HG02938 (cell line): ENCODE data around the gene KRTAP4-8.
"Not testable (repeated sequence)": the region's sequence is repeated elsewhere in the genome, so short reads cannot be mapped to it uniquely, and the experiment has no call there.

ENCODE experiments used
- ATAC-seq: cut with Tn5 transposase; IDR thresholded peaks from one replicate; pipeline ENCODE4 v1.9.1; 2021; ENCODE audit warnings: mild to moderate bottlenecking, moderate library complexity; ENCODE audit not compliant: unreplicated experiment

The KRTAP4-8 gene

DNA sequence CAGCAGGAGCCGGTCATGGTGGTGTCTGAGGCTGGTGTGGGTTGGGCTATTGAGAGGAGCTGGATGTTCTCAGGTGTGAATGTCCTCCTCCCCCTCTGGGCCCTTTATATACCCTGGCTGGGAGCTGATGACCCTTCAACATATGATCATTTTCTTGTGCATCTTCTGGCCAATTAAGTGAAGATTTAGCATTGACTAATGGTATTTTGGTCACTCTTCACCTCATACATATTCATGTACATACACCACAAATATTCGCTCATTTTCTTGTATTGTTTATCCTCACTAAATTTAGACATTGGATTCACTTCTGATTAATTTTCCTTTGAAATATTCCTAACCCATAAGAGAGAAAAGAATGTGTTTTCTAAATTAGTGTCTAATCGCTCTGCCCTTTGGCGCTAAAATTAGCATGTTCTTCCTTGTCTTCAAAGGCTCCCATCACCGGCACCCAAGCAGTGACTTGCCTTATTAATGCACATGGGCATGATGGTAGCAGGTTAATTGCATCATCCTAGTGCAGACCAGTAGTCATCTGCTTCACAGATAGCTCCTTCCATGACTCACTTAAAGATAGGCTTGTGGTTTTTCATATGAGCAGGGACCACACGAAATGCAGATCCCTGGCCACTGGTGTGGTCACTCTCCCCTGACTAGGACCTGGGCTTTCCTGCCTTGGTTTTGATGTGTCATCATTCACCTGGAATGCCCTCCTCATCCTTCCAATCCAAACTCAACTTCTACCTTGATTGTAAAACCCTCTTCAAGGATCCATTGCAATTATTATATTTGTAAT, 31.9 kb downstream of the KRTAP4-8 start, which contains the start of gene KRTAP2-4:
TSS of gene KRTAP2-4 (minus strand) at position 51 of the 796 bp plus-strand sequence. CDS start at position 17, 34 bp downstream.
- no peak for ATAC-seq

DNA sequence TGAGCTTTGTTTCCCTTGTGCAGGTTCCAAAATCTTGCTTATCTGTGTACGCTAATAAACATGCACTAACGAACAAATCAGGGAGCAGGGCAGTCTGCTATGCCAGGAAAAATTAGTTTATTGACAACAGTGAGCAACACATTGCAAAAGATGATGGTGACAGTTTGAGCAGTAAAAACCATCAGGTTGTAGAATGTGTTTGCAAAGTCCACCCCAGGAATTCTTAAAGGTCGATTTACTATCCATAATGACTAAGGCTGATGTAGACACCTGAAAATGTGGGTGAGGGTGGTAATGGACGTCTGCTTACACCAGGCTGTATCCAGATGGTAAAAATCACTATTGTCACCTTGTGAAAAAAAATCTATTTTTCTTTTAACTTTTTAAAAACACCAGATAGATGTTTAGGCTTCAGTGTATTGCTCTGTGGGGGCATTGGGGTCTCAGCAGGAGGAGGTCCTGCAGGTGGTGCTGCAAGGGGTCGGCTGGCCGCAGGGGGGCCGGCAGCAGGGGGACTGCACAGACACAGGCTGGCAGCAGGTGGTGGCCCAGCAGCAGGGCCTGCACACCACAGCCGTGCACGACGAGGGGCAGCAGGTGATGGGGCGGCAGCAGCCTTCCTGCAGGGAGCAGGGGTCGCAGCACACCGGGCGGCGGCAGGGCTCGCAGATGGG, 32.8 kb downstream of the KRTAP4-8 start:
- ATAC-seq, result not testable (repeated sequence)

DNA sequence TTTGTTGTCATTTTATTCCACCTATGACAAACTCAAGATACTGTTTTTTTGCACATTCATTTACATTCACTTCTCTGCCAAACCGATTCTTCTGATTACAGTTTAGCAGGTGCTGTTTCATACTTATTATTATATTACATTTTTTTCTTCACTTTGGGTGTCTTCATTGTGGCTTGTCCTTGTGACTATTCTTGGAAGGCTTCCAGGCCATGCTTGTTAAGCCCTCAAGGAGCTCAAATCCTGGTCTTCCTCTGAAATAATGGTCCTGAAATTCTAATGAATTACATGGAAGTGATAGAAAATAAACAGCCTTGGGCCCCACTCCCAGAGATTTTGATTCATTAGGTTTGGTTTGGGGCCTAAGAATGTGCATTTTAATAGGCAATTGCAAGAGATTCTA, 33.6 kb downstream of the KRTAP4-8 start:
- no peak for ATAC-seq

DNA sequence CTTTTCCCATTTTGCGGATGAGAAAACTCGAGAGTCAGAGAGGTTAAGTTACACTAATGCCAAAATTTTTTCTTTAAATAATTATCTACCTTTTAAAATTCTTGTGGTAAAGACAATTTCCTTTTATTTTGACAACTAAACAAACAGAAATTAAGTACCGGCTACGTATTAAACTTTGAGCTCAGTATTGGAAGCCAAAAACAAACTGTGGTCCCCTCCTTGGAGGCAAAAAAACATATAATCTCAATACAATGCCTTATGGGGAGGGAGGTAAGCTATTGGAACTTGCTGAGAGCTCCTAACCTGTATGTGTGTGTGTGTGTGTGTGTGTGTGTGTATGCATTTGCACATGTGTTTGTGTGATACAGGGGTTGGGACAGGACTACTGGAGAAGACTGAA, 34.5 kb downstream of the KRTAP4-8 start:
- ATAC-seq, result no peak

DNA sequence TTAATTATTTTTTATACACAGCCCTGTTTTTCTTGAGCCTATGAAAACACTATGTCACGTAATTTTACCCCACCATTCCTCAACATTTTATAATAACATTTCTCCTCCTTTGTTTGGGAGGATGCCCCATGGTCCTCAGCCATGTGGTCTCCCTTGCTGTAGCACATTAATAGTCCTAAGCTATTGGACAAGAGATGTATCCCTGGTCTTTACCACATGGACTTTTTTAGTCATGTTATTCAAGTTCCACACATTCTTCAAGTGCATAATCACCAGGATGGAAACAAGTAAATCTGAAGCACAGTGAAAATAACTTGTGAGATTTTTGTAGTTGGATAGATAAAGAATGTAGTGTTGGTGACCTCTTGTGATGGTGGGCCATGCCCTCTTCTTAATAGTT, 36.0 kb downstream of the KRTAP4-8 start:
- ATAC-seq, result no peak

DNA sequence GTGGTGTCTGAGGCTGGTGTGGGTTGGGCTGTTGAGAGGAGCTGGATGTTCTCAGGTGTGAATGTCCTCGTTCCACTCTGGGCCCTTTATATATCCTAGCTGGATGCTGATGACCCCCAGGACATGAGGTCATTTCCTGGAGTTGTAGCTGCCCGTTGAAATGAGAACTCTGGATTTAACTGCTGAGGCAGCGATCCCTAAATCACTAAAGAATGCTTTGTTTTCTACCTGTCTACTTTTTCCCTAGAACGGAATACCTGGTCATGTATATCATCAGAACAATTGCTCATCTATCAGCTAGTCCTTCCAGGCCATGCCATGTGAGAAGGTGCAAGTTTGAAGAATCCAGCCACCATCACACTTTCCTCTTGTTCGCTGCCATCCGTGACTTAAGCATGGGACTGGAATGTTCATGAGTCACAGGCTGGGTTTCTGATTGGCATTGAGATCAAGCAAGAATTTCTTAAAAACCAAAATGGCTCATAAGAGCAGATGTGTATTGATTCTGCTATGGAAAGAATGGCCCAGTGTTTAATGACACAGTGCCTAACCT, 37.8 kb downstream of the KRTAP4-8 start, which contains the start of gene KRTAP2-3:
TSS of gene KRTAP2-3 (minus strand) at position 63 of the 553 bp plus-strand sequence. CDS start 64 bp downstream, outside the sequence.
- ATAC-seq, result no peak

DNA sequence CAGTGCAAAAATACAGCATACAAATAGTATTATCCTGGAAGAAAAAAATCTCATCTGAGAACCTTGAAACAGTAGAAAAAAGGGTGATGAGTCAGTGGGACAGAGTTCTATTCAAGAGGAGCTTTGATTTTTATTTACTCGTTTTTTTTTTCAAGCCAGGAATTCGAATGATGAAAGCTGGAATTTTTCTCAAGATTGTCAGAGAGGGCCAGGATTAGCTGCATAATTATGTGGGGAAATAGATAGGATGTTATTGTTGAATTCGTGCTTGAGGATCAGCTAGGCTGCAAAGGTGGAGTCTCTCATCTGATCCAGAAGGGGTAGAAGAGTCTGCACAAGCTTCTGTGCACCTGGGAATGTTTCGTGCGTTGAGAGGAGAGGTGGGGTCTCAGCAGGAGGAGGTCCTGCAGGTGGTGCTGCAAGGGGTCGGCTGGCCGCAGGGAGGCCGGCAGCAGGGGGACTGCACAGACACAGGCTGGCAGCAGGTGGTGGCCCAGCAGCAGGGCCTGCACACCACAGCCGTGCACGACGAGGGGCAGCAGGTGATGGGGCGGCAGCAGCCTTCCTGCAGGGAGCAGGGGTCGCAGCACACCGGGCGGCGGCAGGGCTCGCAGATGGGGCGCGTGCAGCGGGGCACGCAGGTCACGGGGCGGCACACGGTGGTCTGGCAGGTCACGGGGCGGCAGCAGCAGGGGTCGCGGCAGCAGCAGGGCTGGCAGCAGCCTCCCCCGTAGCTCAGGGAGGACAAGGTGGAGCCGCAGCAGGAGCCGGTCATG, 38.5 kb downstream of the KRTAP4-8 start:
- ATAC-seq, result not testable (repeated sequence)

DNA sequence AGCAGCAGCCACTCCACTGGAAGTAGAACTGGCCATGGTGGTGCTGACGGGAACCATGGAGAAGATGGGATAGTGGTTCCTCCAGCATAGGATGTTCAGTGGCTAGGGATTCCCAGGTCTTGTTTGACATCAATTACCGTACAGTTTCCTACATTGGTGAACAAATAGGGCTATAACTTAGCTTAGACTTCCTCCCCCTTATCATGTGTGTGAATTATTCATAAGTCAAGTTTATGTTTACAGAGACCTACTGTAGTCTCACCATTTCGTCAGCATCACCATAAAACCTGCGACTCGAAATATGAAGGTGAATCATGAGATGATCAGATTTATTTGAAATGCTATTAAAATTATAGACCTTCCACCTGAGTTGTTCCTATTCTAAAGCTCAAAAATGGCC, 39.2 kb downstream of the KRTAP4-8 start:
- ATAC-seq, result no peak

DNA sequence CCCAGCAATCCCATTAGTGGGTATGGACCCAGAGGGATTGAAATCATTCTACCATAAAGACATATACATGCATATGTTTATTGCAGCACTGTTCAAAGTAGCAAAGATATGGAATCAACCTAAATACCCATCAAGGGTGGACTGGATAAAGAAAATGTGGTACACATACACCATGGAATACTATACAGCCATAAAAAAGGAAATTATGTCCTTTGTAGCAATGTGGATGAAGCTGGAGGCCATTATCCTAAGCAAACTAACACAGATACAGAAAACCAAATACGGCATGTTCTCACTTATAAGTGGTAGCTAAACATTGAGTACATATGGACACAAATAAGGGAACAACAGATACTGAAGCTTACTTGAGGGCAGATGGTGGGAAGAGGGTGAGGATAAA, 40.4 kb downstream of the KRTAP4-8 start:
- no peak for ATAC-seq

DNA sequence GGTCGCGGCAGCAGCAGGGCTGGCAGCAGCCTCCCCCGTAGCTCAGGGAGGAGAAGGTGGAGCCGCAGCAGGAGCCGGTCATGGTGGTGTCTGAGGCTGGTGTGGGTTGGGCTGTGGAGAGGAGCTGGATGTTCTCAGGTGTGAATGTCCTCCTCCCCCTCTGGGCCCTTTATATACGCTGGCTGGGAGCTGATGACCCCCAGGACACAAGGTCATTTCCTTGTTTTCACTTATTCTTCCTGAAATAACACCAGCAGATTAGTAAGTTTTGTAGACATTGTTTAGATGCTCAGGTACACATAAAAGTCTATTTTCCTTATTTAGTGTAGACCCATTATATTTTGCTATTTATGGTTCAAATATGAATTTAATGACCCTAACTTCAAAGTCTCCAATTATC, 42.8 kb downstream of the KRTAP4-8 start, which contains the start of gene KRTAP2-2:
TSS of gene KRTAP2-2 (minus strand) at position 101 of the 400 bp plus-strand sequence. CDS start at position 82, 19 bp downstream.
- ATAC-seq, result not testable (repeated sequence)

DNA sequence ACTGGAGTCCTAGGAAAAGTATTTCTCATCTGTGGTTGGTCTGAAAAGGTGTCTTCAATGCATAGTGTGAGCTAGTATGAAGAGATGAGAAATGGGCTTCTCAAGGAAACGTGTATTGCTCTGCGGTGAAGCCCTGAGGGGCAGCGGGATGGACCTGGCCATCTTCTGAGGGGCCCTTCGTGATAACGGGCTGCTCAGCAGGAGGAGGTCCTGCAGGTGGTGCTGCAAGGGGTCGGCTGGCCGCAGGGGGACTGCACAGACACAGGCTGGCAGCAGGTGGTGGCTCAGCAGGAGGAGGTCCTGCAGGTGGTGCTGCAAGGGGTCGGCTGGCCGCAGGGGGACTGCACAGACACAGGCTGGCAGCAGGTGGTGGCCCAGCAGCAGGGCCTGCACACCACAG, 43.4 kb downstream of the KRTAP4-8 start:
- ATAC-seq, result not testable (repeated sequence)

DNA sequence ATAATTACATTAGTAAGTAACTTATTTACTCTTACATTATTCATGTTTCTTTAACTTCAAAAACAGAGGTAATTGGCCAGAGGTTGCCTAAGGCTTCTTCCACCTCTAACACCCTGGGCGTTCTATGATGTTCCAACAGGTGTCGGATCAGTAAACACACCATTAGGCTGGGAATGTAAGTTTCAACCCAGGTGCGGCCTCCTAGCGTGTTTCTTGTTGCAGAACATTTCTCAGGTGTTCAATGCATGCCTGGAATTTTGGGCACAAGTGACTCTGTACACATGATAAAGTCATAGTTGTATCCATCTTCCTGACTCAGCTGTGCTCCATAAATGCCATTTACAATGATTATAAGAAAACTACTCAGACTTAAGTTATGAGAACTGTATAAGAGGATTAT, 43.9 kb downstream of the KRTAP4-8 start:
- no peak for ATAC-seq

DNA sequence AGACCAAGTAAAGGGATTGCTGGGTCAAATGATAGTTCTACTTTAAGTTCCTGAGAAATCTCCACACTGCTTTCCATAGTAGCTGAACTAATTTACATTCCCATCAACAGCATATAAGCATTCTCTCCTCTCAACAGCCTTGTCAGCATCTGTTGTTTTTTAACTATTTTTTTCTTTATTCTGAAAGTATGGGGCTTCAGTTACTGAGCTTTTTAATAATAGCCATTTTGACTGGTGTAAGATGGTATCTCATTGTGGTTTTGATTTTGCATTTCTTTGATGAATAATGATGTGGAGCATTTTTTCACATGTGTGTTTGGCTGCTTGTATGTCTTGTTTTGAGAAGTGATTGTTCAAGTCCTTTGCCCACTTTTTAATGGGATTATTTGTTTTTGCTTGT, 45.4 kb downstream of the KRTAP4-8 start:
- ATAC-seq, result no peak

DNA sequence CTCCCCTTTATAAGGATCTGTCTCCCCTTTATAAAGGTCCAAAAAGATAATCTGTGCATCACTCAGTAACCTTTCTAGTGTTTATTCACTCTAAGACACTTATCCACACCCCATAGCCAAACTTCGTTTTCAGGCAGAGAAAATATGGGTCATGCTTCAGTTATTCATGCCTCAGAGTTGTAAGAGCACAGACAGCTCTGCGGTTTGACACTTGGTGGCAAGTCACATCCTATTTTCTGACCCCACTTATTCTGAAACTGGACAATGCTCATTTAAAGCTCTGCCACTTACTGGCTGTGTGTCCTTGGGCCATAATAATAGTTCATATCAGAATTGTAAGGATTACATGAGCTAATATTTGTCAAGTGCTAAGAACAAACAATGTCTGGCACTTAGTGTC, 48.8 kb downstream of the KRTAP4-8 start:
- ATAC-seq, result no peak

DNA sequence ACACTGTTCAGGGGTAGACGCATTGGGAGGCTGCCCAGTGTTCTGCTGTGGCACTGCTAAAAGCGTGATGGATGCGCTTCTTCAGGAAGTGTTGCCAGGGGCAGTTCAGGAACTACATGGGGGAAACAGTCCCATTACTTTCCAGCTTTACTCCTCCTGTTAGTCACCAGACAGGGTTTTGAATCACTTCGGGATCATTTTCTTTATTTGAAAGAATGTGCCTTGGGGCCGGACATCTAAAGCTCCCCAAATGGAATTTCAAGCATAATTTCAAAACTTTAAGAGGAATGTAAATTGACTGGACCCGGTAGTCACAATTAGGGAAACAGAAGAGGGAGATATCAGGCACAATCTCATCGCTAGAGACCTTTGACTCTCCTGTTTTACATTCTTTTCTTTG, 49.5 kb downstream of the KRTAP4-8 start:
- no peak for ATAC-seq
